HepG2 (cell line): ENCODE measurements around the gene NPS. TPM values are rescaled to one million over a fixed set of nuclear protein-coding genes. Genes with fewer than 3 reads are reported as not detected.

Source experiments
- ATAC-seq: fragments of 200-7000 bp; cut with Tn5 transposase; 3 replicates; pipeline ENCODE4 v1.9.1; 2020; ENCODE audit warnings: mild to moderate bottlenecking, moderate library complexity
- BruUV-seq: library from RNA; stranded (reverse); fragments of 400-500 nt; replicated peaks from 2 replicates; lab custom pipeline; 2021; lab: Mats Ljungman, UMichigan
- CTCF ChIA-PET: fragments of 300-600 bp; formaldehyde crosslinking; extraction: SDS; loops from one replicate; lab custom pipeline; 2021; ENCODE audit warnings: low total read pairs, inconsistent platforms, low intra/inter-chr PET ratio; lab: Yijun Ruan, JAX
- POLR2A ChIA-PET: fragments of 350-600 bp; sonication (Branson Sonifier 250); formaldehyde crosslinking; loops from one replicate; lab custom pipeline; 2020; ENCODE audit warnings: antibody characterized with exemption, inconsistent platforms; lab: Yijun Ruan, JAX
- DNase-seq: peaks from one replicate; pipeline ENCODE4 v3.0.0-alpha.2; 2015; ENCODE audit warnings: low spot score
- FAIRE-seq: peaks from 3 replicates; lab custom pipeline; 2011; peaks lifted over from hg19 to GRCh38; lab: Jason Lieb, UNC
- H2AFZ ChIP-seq: one replicate; pipeline ENCODE4 v1.6.1; 2011; ENCODE audit warnings: low read length, inconsistent platforms
- H3K27ac ChIP-seq: fragments of 300-600 bp; 3 replicates; pipeline ENCODE4 v1.8.0; 2011; ENCODE audit warnings: mixed run types, mild to moderate bottlenecking, mixed read lengths, low read length, inconsistent platforms; ENCODE audit not compliant: insufficient read depth; ENCODE audit errors: extremely low read length
- H3K27me3 ChIP-seq, 2 experiments: fragments of 200-600 bp in 1 of 2; 2 replicates in 1 of 2; 3 replicates in 1 of 2; pipeline versions ENCODE4 v1.6.0 to v1.8.0; 2011; ENCODE audit warnings: low read length in 2 of 2, mild to moderate bottlenecking in 2 of 2, moderate library complexity in 2 of 2, inconsistent platforms in 1 of 2; ENCODE audit not compliant: insufficient read depth in 2 of 2, control insufficient read depth in 1 of 2
- H3K36me3 ChIP-seq, 2 experiments: fragments of 200-600 bp in 1 of 2; replicated peaks in 1 of 2; 2 replicates in 1 of 2; 3 replicates in 1 of 2; pipeline versions ENCODE4 v1.5.1 to v1.8.0; 2011; ENCODE audit warnings: low read length in 2 of 2, inconsistent platforms in 1 of 2; ENCODE audit not compliant: insufficient read depth in 2 of 2, control insufficient read depth in 1 of 2
- H3K4me1 ChIP-seq: 2 replicates; pipeline ENCODE4 v1.5.1; 2012; ENCODE audit warnings: low read length, inconsistent platforms; ENCODE audit not compliant: insufficient read depth
- H3K4me2 ChIP-seq: 2 replicates; pipeline ENCODE4 v1.6.0; 2011; ENCODE audit warnings: low read depth, low read length, inconsistent platforms
- H3K4me3 ChIP-seq, 3 experiments: fragments of 200-600 bp in 1 of 3; sonication (generic), shearing (Covaris generic) in 1 of 3; replicated peaks in 1 of 3; 2 replicates each; pipeline ENCODE4 v1.5.1; 2011 to 2016; ENCODE audit warnings: low read length in 3 of 3, inconsistent platforms in 2 of 3, low read depth in 2 of 3, mild to moderate bottlenecking in 2 of 3, control low read depth in 1 of 3, mixed read lengths in 1 of 3; ENCODE audit not compliant: insufficient read depth in 1 of 3
- H3K79me2 ChIP-seq: one replicate; pipeline ENCODE4 v1.6.1; 2011; ENCODE audit warnings: low read length, inconsistent platforms; ENCODE audit not compliant: insufficient read depth
- H3K9ac ChIP-seq: 2 replicates; pipeline ENCODE4 v1.6.0; 2011; ENCODE audit warnings: mild to moderate bottlenecking, low read depth, low read length, inconsistent platforms; ENCODE audit not compliant: insufficient read depth
- H3K9me3 ChIP-seq: 2 replicates; pipeline ENCODE4 v1.5.1; 2012; ENCODE audit warnings: mild to moderate bottlenecking, low read length
- H4K20me1 ChIP-seq: 2 replicates; pipeline ENCODE4 v1.6.0; 2011; ENCODE audit warnings: inconsistent platforms, mild to moderate bottlenecking, low read length, moderate library complexity; ENCODE audit not compliant: insufficient read depth
- IKZF5 ChIP-seq: IDR thresholded peaks from 2 replicates; pipeline ENCODE4 v1.6.1; 2018; ENCODE audit warnings: missing genetic modification reagents, mild to moderate bottlenecking, missing compliant biosample characterization
- SOX6 ChIP-seq, 2 experiments: fragments of 450-650 bp in 1 of 2; sonication (generic) in 1 of 2; formaldehyde crosslinking in 1 of 2; IDR thresholded peaks; 2 replicates each; pipeline versions ENCODE4 v1.4.0 to v1.6.1; 2017 to 2020; ENCODE audit warnings: antibody characterized with exemption in 1 of 2, mild to moderate bottlenecking in 1 of 2, missing genetic modification reagents in 1 of 2
- STAT5B ChIP-seq: sonication (generic); formaldehyde crosslinking; IDR thresholded peaks from 2 replicates; pipeline ENCODE4 v1.4.0; 2020; ENCODE audit warnings: missing genetic modification reagents
- ZNF468 ChIP-seq: sonication (generic); formaldehyde crosslinking; IDR thresholded peaks from 2 replicates; pipeline ENCODE4 v1.8.0; 2022; ENCODE audit warnings: mild to moderate bottlenecking, moderate library complexity, missing genetic modification reagents
- ZNF510 ChIP-seq: sonication (generic); formaldehyde crosslinking; IDR thresholded peaks from 2 replicates; pipeline ENCODE4 v1.4.0; 2020; ENCODE audit warnings: low read depth, mild to moderate bottlenecking, missing genetic modification reagents
- ZNF556 ChIP-seq: sonication (generic); formaldehyde crosslinking; IDR thresholded peaks from 2 replicates; pipeline ENCODE4 v1.4.0; 2020; ENCODE audit warnings: mild to moderate bottlenecking, missing genetic modification reagents, borderline replicate concordance
- ZNF704 ChIP-seq: sonication (generic); formaldehyde crosslinking; IDR thresholded peaks from 2 replicates; pipeline ENCODE4 v1.8.1; 2023; ENCODE audit warnings: mild to moderate bottlenecking, inconsistent platforms, moderate library complexity, missing genetic modification reagents, borderline replicate concordance
- ZNF761 ChIP-seq: sonication (generic); formaldehyde crosslinking; conservative IDR thresholded peaks from 2 replicates; pipeline ENCODE4 v1.4.0; 2020; ENCODE audit warnings: mild to moderate bottlenecking, missing genetic modification reagents
- WGBS: methylation state at CpG from one replicate; pipeline ENCODE4 v1.1.6; 2017; ENCODE audit warnings: low lambda C conversion rate; 5-methylcytosine and 5-hydroxymethylcytosine counted together
- in situ Hi-C: cut with HindIII; loops from 2 replicates; pipeline ENCODE4 v1.10.0; 2017; ENCODE audit warnings: low pct_unique_long_range_greater_than_20kb; ENCODE audit not compliant: extremely low pct_ligation_motif_present
- intact Hi-C: fragments of 100-400 bp; cut with micrococcal nuclease; formaldehyde crosslinking; loops from one replicate; pipeline ENCODE4 v1.10.0; 2022; ENCODE audit not compliant: unreplicated experiment
- polyA plus RNA-seq, 8 experiments: library from polyadenylated mRNA; depleted of rRNA in 3 of 8; stranded (reverse) in 7 of 8; unstranded in 1 of 8; fragments of >200 nt; fragmentation: Illumina TruSeq in 4 of 8; extraction: Trizol in 4 of 8; gene quantifications; 2 replicates each; pipeline versions ENCODE4 v1.2.1 to v1.2.3, GENCODE V29; 2011 to 2016; ENCODE audit warnings: low read depth in 4 of 8, missing spikeins in 1 of 8, mixed read lengths in 1 of 8; ENCODE audit not compliant: insufficient read depth in 1 of 8
- total RNA-seq, 5 experiments: library from RNA; depleted of rRNA; stranded (reverse); fragments of >200 nt; fragmentation: Illumina TruSeq; extraction: Trizol; gene quantifications; 2 replicates each; pipeline ENCODE4 v1.2.3, GENCODE V29; 2016; ENCODE audit warnings: low read depth in 1 of 5

NPS gene
- total and polyA plus RNA-seq, 2 of the 13 experiments (the other 11 are each of a cell fraction or from before 2014, with no cell fraction given), result not detected

GRCh38 chr10:127578961-127579305 is 29.8 kb downstream of the NPS start:
- ChIA-PET POLR2A (no interaction called here), CTCF (no interaction called here)
- Histone ChIP-seq H3K4me3 (no peak overlapping the region), H3K79me2 (no peaks in the 10 kb centered on the region), H4K20me1 (no peaks in the 10 kb centered on the region), H3K27me3 (peaks cover 0 to 8% of the 10 kb centered on the region in 2 experiments; a peak in 1 of 5 replicates), H2AFZ (no peak overlapping the region), H3K36me3 (no peaks in the 10 kb centered on the region), H3K9ac (no peak overlapping the region), H3K27ac (no peak overlapping the region), H3K4me2 (no peak overlapping the region), H3K9me3 (no peaks in the 10 kb centered on the region), H3K4me1 (no peaks in the 10 kb centered on the region)
- FAIRE-seq (no peak), ATAC-seq (no peak), DNase-seq (no peak)
- 31% methylated on average over 2 of the region's 7 CpGs for WGBS
- in situ Hi-C loops, result no loop called here
- TF ChIP-seq IKZF5 (CRISPR knock-in tag) (no peak), SOX6 (IDR thresholded peaks at IDR 0.05) (no peak), SOX6 (CRISPR knock-in tag; IDR thresholded peaks at IDR 0.05) (no peak), ZNF704 (no peak)
- no TSS peak for BruUV-seq
- intact Hi-C loops, result loop anchor here (5.0 kb wide), 1 partner anchor 337 kb away; no protein-coding TSS in a partner anchor

DNA sequence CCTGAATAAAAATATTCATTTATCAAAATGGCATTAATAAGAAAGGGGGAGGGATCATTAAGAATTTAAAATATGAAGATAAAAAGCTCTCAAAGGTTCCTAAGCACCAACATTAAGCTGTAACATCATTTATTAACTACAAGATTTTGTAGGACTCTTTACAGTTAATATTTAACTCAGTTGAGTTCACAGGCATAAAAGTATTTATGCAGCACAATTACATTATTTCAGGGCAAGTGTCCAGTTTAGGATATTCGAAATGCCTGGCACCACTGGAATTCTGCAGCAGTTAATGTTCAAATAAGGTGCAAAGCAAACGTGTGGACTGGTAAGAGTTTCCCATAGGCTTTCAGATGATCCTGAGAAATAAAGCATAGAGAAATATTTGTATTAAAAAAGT is 30.5 kb downstream of the NPS start:
- ATAC-seq (no peak), DNase-seq (no peak), FAIRE-seq (no peak)
- TF ChIP-seq ZNF468 (CRISPR knock-in tag) (no peak), STAT5B (CRISPR knock-in tag) (no peak), ZNF510 (CRISPR knock-in tag) (no peak), ZNF556 (CRISPR knock-in tag) (no peak), ZNF761 (CRISPR knock-in tag) (no peak)
- CTCF ChIA-PET, result no interaction called here
- intact Hi-C loops (loop anchor here (5.0 kb wide), 1 partner anchor 337 kb away; no protein-coding TSS in a partner anchor), in situ Hi-C loops (no loop called here)
- 0% methylated on average over 2 of the region's 2 CpGs for WGBS
- no TSS peak for BruUV-seq
- H3K9ac ChIP-seq, result no peak overlapping the region
- no peaks in the 10 kb centered on the region for H4K20me1 ChIP-seq
- POLR2A ChIA-PET, result no interaction called here
- H3K9me3 ChIP-seq, result no peaks in the 10 kb centered on the region
- H3K4me1 ChIP-seq, result no peaks in the 10 kb centered on the region
- H3K4me3 ChIP-seq, result no peak overlapping the region
- no peaks in the 10 kb centered on the region for H3K79me2 ChIP-seq
- H2AFZ ChIP-seq, result no peak overlapping the region
- H3K4me2 ChIP-seq, result no peak overlapping the region
- no peaks in the 10 kb centered on the region for H3K36me3 ChIP-seq
- peaks cover 0 to 8% of the 10 kb centered on the region in 2 experiments; a peak in 1 of 5 replicates for H3K27me3 ChIP-seq
- H3K27ac ChIP-seq, result no peak overlapping the region
